ENCODE results near the gene TSC22D2. TPM values are rescaled to one million over a fixed set of nuclear protein-coding genes. Genes with fewer than 3 reads are reported as not detected.

The TSC22D2 gene
- total and polyA plus RNA-seq, 2 of the 8 experiments (the other 6 are each of a cell fraction or from before 2014, with no cell fraction given) = 3.4 to 27.6 TPM

DNA sequence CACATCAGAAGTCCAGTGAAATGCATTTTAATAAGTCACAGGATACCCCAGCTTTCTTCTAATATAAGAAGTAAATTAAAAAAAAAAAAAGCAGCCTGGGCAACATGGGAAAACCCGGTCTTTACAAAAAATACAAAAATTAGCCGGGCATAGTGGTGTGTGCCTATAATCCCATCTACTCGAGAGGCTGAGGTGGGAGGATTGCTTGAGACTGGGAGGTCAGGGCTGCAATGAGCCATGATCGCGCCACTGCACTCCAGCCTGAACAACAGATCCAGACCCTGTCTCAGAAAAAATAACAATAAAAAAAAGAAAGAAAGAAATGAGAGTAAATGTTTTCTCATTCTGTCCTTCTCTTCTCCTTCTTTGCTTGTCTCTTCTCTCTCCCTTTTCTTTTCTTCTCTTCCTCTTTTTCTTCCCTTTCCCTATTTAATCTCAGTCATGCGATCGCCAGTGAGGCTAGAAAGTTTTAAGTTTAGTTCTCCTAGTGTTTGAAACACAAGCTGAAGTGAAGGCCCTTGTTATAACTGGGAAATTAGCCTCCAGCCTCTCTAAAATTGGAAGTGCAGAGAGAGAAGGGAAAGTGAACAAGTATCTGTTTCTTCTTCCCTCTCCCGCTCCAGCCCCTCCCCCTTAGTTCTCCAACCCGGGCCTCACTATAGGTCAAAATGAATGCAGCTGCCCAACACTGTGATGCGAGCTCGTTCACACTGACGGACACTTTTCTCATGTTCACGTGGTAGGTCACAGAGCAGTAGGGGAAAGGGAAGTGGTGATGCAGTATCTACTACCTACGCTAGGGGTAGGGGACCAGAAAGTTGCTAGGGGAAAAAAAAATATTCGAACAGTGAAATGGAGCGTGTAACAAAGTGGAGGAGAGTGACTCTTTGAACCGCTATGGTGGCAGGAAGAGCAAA lies 23.5 kb upstream of the TSC22D2 start (continued):
- TF ChIP-seq RAD21 (IDR thresholded peaks at IDR 0.05 in 1 of 2, conservative IDR thresholded peaks at IDR 0.05 in 1 of 2; ENCODE audit: low read depth in 2 of 2, low read length in 2 of 2) (peak; percentile 17 to 34; a peak in 2 of 4 replicates), NRF1 (IDR thresholded peaks at IDR 0.05; ENCODE audit: low read depth, low read length) (no peak), TAF1 (IDR thresholded peaks at IDR 0.05; ENCODE audit: low read depth, low read length) (no peak), MAFK (IDR thresholded peaks at IDR 0.05; ENCODE audit: low read depth, low read length) (no peak), CEBPB (IDR thresholded peaks at IDR 0.05; ENCODE audit: low read depth, low read length) (no peak), BCL11A (IDR thresholded peaks at IDR 0.05; ENCODE audit: low read depth in 2 of 2, low read length in 2 of 2) (no peak), PHF8 (conservative IDR thresholded peaks at IDR 0.05; ENCODE audit: low read depth, low read length) (no peak), JUND (IDR thresholded peaks at IDR 0.05; ENCODE audit: low read length) (0 out of 2 replicates have a peak, but pooled peaks have one; percentile 5), TBP (IDR thresholded peaks at IDR 0.05; ENCODE audit: low read depth, low read length) (no peak)
- TF ChIP-seq, protein P1, sequence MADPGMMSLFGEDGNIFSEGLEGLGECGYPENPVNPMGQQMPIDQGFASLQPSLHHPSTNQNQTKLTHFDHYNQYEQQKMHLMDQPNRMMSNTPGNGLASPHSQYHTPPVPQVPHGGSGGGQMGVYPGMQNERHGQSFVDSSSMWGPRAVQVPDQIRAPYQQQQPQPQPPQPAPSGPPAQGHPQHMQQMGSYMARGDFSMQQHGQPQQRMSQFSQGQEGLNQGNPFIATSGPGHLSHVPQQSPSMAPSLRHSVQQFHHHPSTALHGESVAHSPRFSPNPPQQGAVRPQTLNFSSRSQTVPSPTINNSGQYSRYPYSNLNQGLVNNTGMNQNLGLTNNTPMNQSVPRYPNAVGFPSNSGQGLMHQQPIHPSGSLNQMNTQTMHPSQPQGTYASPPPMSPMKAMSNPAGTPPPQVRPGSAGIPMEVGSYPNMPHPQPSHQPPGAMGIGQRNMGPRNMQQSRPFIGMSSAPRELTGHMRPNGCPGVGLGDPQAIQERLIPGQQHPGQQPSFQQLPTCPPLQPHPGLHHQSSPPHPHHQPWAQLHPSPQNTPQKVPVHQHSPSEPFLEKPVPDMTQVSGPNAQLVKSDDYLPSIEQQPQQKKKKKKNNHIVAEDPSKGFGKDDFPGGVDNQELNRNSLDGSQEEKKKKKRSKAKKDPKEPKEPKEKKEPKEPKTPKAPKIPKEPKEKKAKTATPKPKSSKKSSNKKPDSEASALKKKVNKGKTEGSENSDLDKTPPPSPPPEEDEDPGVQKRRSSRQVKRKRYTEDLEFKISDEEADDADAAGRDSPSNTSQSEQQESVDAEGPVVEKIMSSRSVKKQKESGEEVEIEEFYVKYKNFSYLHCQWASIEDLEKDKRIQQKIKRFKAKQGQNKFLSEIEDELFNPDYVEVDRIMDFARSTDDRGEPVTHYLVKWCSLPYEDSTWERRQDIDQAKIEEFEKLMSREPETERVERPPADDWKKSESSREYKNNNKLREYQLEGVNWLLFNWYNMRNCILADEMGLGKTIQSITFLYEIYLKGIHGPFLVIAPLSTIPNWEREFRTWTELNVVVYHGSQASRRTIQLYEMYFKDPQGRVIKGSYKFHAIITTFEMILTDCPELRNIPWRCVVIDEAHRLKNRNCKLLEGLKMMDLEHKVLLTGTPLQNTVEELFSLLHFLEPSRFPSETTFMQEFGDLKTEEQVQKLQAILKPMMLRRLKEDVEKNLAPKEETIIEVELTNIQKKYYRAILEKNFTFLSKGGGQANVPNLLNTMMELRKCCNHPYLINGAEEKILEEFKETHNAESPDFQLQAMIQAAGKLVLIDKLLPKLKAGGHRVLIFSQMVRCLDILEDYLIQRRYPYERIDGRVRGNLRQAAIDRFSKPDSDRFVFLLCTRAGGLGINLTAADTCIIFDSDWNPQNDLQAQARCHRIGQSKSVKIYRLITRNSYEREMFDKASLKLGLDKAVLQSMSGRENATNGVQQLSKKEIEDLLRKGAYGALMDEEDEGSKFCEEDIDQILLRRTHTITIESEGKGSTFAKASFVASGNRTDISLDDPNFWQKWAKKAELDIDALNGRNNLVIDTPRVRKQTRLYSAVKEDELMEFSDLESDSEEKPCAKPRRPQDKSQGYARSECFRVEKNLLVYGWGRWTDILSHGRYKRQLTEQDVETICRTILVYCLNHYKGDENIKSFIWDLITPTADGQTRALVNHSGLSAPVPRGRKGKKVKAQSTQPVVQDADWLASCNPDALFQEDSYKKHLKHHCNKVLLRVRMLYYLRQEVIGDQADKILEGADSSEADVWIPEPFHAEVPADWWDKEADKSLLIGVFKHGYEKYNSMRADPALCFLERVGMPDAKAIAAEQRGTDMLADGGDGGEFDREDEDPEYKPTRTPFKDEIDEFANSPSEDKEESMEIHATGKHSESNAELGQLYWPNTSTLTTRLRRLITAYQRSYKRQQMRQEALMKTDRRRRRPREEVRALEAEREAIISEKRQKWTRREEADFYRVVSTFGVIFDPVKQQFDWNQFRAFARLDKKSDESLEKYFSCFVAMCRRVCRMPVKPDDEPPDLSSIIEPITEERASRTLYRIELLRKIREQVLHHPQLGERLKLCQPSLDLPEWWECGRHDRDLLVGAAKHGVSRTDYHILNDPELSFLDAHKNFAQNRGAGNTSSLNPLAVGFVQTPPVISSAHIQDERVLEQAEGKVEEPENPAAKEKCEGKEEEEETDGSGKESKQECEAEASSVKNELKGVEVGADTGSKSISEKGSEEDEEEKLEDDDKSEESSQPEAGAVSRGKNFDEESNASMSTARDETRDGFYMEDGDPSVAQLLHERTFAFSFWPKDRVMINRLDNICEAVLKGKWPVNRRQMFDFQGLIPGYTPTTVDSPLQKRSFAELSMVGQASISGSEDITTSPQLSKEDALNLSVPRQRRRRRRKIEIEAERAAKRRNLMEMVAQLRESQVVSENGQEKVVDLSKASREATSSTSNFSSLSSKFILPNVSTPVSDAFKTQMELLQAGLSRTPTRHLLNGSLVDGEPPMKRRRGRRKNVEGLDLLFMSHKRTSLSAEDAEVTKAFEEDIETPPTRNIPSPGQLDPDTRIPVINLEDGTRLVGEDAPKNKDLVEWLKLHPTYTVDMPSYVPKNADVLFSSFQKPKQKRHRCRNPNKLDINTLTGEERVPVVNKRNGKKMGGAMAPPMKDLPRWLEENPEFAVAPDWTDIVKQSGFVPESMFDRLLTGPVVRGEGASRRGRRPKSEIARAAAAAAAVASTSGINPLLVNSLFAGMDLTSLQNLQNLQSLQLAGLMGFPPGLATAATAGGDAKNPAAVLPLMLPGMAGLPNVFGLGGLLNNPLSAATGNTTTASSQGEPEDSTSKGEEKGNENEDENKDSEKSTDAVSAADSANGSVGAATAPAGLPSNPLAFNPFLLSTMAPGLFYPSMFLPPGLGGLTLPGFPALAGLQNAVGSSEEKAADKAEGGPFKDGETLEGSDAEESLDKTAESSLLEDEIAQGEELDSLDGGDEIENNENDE (IDR thresholded peaks at IDR 0.05; ENCODE audit: insufficient replicate concordance, low read length) = no peak

All from H1 (cell line).